ENCODE measurements around the gene RRP12. TPM values are rescaled to one million over a fixed set of nuclear protein-coding genes. Genes with fewer than 3 reads are reported as not detected.

RRP12 gene
- total RNA-seq, 6 experiments from 2014 or later = 6.7 to 23.2 (median 10.2) TPM

- H3K36me3 ChIP-seq = no peaks in the 10 kb centered on the region
- intact Hi-C loops (cut with DNase I) = loop anchor here in 1 of 2 donors (10.0 kb wide), 1 partner anchor 53 kb away; no protein-coding TSS in a partner anchor
- no peak for TF ChIP-seq CTCF (IDR thresholded peaks at IDR 0.05)
- TF ChIP-seq POLR2A (IDR thresholded peaks at IDR 0.05) = no peak
- ATAC-seq = peak; percentile 71 to 81 (median 78)
- peaks cover 0 to 51% (median 13%) of the 10 kb centered on the region in 4 donors for H3K4me1 ChIP-seq
- peak in 1 of 3 donors; percentile 78 for DNase-seq
- no peaks in the 10 kb centered on the region for H3K9me3 ChIP-seq
- peak overlapping the region; percentile 58 to 94 (median 85) for H3K27ac ChIP-seq
- WGBS (ENCODE audit: insufficient coverage, low coverage, low lambda C conversion rate, missing lambda C conversion rate) = 32% methylated on average over 5 of the region's 7 CpGs
- H3K4me3 ChIP-seq = peak overlapping the region in 1 of 3 donors; percentile 24
- H3K27me3 ChIP-seq = no peaks in the 10 kb centered on the region
These were observed 73.5 kb downstream of the RRP12 start for GRCh38 chr10:97327348-97328294.

- DNase-seq = no peak
- H3K4me3 ChIP-seq = no peak overlapping the region
- H3K27me3 ChIP-seq = no peaks in the 10 kb centered on the region
- H3K4me1 ChIP-seq = peaks cover 0 to 53% (median 16%) of the 10 kb centered on the region in 4 donors
- WGBS (ENCODE audit: insufficient coverage, low coverage, low lambda C conversion rate, missing lambda C conversion rate) = 75% methylated on average over 8 of the region's 9 CpGs
- no peaks in the 10 kb centered on the region for H3K9me3 ChIP-seq
- TF ChIP-seq POLR2A (IDR thresholded peaks at IDR 0.05) (no peak), CTCF (IDR thresholded peaks at IDR 0.05) (no peak)
- H3K27ac ChIP-seq = no peak overlapping the region
- ATAC-seq = no peak
- no peaks in the 10 kb centered on the region for H3K36me3 ChIP-seq
- intact Hi-C loops (cut with DNase I) = loop anchor here in 1 of 2 donors (10.0 kb wide), 1 partner anchor 51 kb away; no protein-coding TSS in a partner anchor
These were observed 75.4 kb downstream of the RRP12 start for GRCh38 chr10:97325754-97326153.

GRCh38 chr10:97323501-97323900 lies 77.6 kb downstream of the RRP12 start:
- intact Hi-C loops (cut with DNase I) = loop anchor here in 1 of 2 donors (10.0 kb wide), 1 partner anchor 49 kb away; no protein-coding TSS in a partner anchor
- Histone ChIP-seq H3K4me1 (peaks cover 0 to 36% (median 11%) of the 10 kb centered on the region in 4 donors), H3K36me3 (no peaks in the 10 kb centered on the region), H3K27ac (peak overlapping the region in 1 of 3 donors; percentile 18), H3K9me3 (no peaks in the 10 kb centered on the region), H3K27me3 (no peaks in the 10 kb centered on the region), H3K4me3 (no peak overlapping the region)
- TF ChIP-seq CTCF (IDR thresholded peaks at IDR 0.05) (no peak), POLR2A (IDR thresholded peaks at IDR 0.05) (no peak)
- 12% methylated on average over 3 of the region's 4 CpGs for WGBS (ENCODE audit: insufficient coverage, low coverage, low lambda C conversion rate, missing lambda C conversion rate)
- ATAC-seq (no peak), DNase-seq (no peak)

DNA sequence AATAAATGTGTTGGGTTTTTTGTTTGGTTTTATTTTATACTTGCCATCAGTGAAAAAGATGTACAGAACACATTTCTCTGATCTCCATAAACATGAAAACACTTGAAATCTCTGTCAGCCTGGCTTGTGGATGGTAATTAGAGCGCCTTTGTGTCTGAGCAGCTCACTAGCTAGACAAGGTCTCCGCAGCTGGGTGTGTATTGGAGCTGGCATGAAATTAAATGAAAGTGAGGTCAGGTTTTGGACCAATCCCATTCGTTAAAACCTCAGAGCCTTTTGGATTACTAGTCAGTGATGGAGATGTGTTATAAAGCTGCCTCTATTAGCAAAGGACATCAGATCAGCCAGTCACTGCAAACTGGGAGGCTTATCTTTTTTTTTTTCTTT lies 79.3 kb downstream of the RRP12 start:
- Histone ChIP-seq H3K9me3 (no peaks in the 10 kb centered on the region), H3K4me3 (peak overlapping the region in 2 of 3 donors; percentile 72 to 77), H3K36me3 (no peaks in the 10 kb centered on the region), H3K27me3 (no peaks in the 10 kb centered on the region), H3K4me1 (peaks cover 0 to 21% (median 4%) of the 10 kb centered on the region in 4 donors), H3K27ac (peak overlapping the region; percentile 99 to 100 (median 100))
- intact Hi-C loops (cut with DNase I) = loop anchor here in 1 of 2 donors (10.0 kb wide), 1 partner anchor 47 kb away; no protein-coding TSS in a partner anchor
- DNase-seq (no peak), ATAC-seq (peak in 1 of 4 donors; percentile 8)
- TF ChIP-seq POLR2A (IDR thresholded peaks at IDR 0.05) (peak; percentile 34), CTCF (IDR thresholded peaks at IDR 0.05) (no peak)
- WGBS (ENCODE audit: insufficient coverage, low coverage, low lambda C conversion rate, missing lambda C conversion rate) = 30% methylated on average over 3 of the region's 3 CpGs
